DOHH2 (cell line): ENCODE measurements around the gene NSMF.

Experiments used
- H3F3A ChIP-seq: fragments of 200-600 bp; sonication (generic), shearing (Covaris generic); 2 replicates; pipeline ENCODE4 v1.6.0; 2016; ENCODE audit warnings: antibody characterized with exemption, mild to moderate bottlenecking; ENCODE audit not compliant: control insufficient read depth, insufficient read depth
- H3K27ac ChIP-seq: fragments of 200-600 bp; sonication (generic); 2 replicates; pipeline ENCODE4 v1.5.1; 2014; ENCODE audit warnings: low read depth, mild to moderate bottlenecking, low read length, moderate library complexity
- H3K27me3 ChIP-seq: fragments of 200-600 bp; sonication (generic); 2 replicates; pipeline ENCODE4 v1.6.1; 2014; ENCODE audit warnings: mild to moderate bottlenecking, low read length, mixed read lengths; ENCODE audit not compliant: control insufficient read depth
- H3K36me3 ChIP-seq: fragments of 200-600 bp; sonication (generic); 2 replicates; pipeline ENCODE4 v1.6.1; 2014; ENCODE audit warnings: mild to moderate bottlenecking, low read length, moderate library complexity, mixed read lengths; ENCODE audit not compliant: control insufficient read depth
- H3K4me1 ChIP-seq: fragments of 200-600 bp; sonication (generic); 2 replicates; pipeline ENCODE4 v1.6.1; 2014; ENCODE audit warnings: mild to moderate bottlenecking, low read length, mixed read lengths; ENCODE audit not compliant: control insufficient read depth
- H3K4me2 ChIP-seq: fragments of 200-600 bp; sonication (generic); 2 replicates; pipeline ENCODE4 v1.6.0; 2014; ENCODE audit warnings: mild to moderate bottlenecking, low read length, moderate library complexity
- H3K4me3 ChIP-seq: fragments of 200-600 bp; sonication (generic); 2 replicates; pipeline ENCODE4 v1.5.1; 2014; ENCODE audit warnings: mild to moderate bottlenecking, low read length, mixed read lengths
- H3K79me2 ChIP-seq: fragments of 200-600 bp; sonication (generic); 2 replicates; pipeline ENCODE4 v1.6.1; 2014; ENCODE audit warnings: mild to moderate bottlenecking, low read length, mixed read lengths; ENCODE audit not compliant: control insufficient read depth
- H3K9me2 ChIP-seq: fragments of 200-600 bp; sonication (generic); replicated peaks from 2 replicates; pipeline ENCODE4 v1.6.1; 2014; ENCODE audit warnings: mild to moderate bottlenecking, low read length, mixed read lengths; ENCODE audit not compliant: control insufficient read depth
- H3K9me3 ChIP-seq: fragments of 200-600 bp; sonication (generic); 2 replicates; pipeline ENCODE4 v1.6.1; 2014; ENCODE audit warnings: antibody characterized with exemption, low read length, mixed read lengths; ENCODE audit not compliant: control insufficient read depth, insufficient read depth
- H4K20me1 ChIP-seq: fragments of 200-600 bp; sonication (generic); 2 replicates; pipeline ENCODE4 v1.6.0; 2014; ENCODE audit warnings: low read depth, mild to moderate bottlenecking, antibody characterized with exemption, low read length, moderate library complexity; ENCODE audit not compliant: control insufficient read depth, insufficient read depth
- EZH2phosphoT487 ChIP-seq: fragments of 200-600 bp; sonication (generic); IDR thresholded peaks from 2 replicates; pipeline ENCODE4 v1.6.1; 2017; ENCODE audit warnings: borderline replicate concordance, mild to moderate bottlenecking, antibody characterized with exemption, low read length, moderate library complexity, mixed read lengths
- TF ChIP-seq, protein P1 (sequence below): fragments of 200-600 bp; sonication (generic); IDR thresholded peaks from one replicate; pipeline ENCODE4 v1.5.1; 2014; ENCODE audit warnings: antibody characterized with exemption, mild to moderate bottlenecking, low read depth, low read length; ENCODE audit not compliant: poor library complexity, severe bottlenecking

NSMF gene

DNA sequence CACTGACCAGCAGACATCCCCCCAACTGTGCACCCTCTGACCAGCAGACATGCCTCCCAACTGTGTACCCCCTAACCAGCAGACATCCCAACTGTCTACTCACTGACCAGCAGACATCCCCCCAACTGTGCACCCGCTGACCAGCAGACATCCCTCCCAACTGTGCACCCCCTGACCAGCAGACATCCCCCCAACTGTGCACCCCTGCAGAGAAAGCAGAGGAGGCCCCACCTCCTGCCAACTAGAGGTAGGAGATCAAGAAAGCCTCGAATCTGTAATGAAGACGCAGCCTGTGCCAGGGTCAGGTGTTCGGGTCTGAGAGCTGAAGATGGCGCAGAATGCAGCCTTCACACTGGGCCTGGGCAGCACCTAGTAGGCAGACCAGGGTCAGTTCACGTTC is 29.8 kb upstream of the NSMF start:
- H3F3A ChIP-seq = 0 out of 2 replicates have a peak, but pooled peaks cover 6% of the 10 kb centered on the region
- H3K4me1 ChIP-seq = peaks cover 3% of the 10 kb centered on the region; the same call in 1 of the 2 replicates
- no peak overlapping the region for H3K4me2 ChIP-seq
- H3K36me3 ChIP-seq = no peaks in the 10 kb centered on the region
- no peak overlapping the region for H3K4me3 ChIP-seq
- no peak overlapping the region for H3K27ac ChIP-seq
- no peaks in the 10 kb centered on the region for H3K9me3 ChIP-seq
- no peaks in the 10 kb centered on the region for H3K9me2 ChIP-seq
- no peaks in the 10 kb centered on the region for H3K79me2 ChIP-seq
- H3K27me3 ChIP-seq = no peaks in the 10 kb centered on the region
- no peaks in the 10 kb centered on the region for H4K20me1 ChIP-seq
- no peak for TF ChIP-seq EZH2phosphoT487
- TF ChIP-seq, protein P1, sequence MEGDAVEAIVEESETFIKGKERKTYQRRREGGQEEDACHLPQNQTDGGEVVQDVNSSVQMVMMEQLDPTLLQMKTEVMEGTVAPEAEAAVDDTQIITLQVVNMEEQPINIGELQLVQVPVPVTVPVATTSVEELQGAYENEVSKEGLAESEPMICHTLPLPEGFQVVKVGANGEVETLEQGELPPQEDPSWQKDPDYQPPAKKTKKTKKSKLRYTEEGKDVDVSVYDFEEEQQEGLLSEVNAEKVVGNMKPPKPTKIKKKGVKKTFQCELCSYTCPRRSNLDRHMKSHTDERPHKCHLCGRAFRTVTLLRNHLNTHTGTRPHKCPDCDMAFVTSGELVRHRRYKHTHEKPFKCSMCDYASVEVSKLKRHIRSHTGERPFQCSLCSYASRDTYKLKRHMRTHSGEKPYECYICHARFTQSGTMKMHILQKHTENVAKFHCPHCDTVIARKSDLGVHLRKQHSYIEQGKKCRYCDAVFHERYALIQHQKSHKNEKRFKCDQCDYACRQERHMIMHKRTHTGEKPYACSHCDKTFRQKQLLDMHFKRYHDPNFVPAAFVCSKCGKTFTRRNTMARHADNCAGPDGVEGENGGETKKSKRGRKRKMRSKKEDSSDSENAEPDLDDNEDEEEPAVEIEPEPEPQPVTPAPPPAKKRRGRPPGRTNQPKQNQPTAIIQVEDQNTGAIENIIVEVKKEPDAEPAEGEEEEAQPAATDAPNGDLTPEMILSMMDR = no peak

DNA sequence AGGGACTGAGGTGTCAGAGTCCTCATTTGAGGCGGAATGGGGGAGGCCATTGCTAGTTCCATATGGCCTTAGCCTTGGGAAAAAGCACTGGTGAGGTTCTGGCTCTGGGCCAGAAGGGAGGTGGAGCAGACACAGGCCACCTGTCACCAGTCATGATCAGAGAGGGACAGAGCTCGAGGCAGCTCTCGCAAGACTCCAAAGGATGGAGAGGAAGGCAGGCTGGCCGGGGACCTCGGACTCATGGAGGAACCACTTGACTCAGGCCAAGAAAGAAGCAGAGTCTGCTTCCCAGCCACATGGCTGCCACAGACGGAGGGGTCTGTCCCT is 29.2 kb upstream of the NSMF start:
- Histone ChIP-seq H3K27ac (no peak overlapping the region), H3K79me2 (no peaks in the 10 kb centered on the region), H3K36me3 (no peaks in the 10 kb centered on the region), H3K9me3 (no peaks in the 10 kb centered on the region), H3K9me2 (no peaks in the 10 kb centered on the region), H3K27me3 (no peaks in the 10 kb centered on the region), H3F3A (0 out of 2 replicates have a peak, but pooled peaks cover 4% of the 10 kb centered on the region), H3K4me3 (no peak overlapping the region), H3K4me2 (no peak overlapping the region), H3K4me1 (peaks cover 3% of the 10 kb centered on the region; the same call in 1 of the 2 replicates), H4K20me1 (no peaks in the 10 kb centered on the region)
- TF ChIP-seq, protein P1 = no peak
- no peak for TF ChIP-seq EZH2phosphoT487

DNA sequence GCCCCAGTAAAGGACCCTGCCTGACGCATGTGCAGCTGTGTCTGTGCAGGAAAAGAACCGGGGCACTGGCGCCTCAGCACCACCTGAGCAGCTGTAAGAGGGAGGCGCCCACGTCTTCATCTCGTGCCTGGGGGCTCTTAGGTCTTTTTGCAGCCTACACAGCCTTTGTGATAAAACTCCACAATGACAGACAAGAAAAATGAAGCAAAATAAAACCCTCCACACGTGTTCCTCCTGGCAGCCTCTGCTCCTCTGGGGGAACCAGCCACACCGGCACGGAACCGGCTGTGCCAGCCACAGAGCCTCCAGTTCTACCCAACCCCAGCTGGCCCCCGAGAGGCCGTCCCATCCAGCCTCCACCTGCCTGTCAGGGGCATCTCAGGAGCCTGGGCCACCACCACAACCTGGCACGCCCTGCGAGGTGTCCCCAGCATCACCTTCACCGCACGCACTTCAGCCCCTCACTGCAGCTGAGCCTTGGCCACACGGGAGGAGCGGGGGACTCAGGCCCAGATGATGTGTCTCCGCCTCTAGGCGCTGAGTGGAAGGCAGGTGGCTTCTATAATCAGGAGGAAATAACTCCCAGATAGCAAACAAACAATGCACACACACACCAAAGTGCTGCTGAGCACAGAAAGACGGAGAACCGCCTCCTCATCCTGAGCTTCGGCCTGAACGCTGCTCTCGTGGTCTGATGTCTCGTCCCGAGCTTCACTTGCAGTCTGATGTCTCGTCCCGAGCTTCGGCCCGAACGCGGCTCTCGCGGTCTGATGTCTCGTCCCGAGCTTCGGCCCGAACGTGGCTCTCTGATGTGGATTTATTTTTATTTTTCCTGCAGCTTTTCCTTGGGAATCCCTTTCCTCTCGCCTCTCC is 28.6 kb upstream of the NSMF start:
- H3K4me2 ChIP-seq = no peak overlapping the region
- H3K27me3 ChIP-seq = no peaks in the 10 kb centered on the region
- no peak overlapping the region for H3K4me3 ChIP-seq
- TF ChIP-seq EZH2phosphoT487 = no peak
- TF ChIP-seq, protein P1 = no peak
- peaks cover 3% of the 10 kb centered on the region; the same call in 1 of the 2 replicates for H3K4me1 ChIP-seq
- no peaks in the 10 kb centered on the region for H3K9me3 ChIP-seq
- H3K27ac ChIP-seq = no peak overlapping the region
- no peaks in the 10 kb centered on the region for H3F3A ChIP-seq
- H3K79me2 ChIP-seq = no peaks in the 10 kb centered on the region
- H4K20me1 ChIP-seq = no peaks in the 10 kb centered on the region
- no peaks in the 10 kb centered on the region for H3K36me3 ChIP-seq
- H3K9me2 ChIP-seq = no peaks in the 10 kb centered on the region
